HG03460 (cell line): ENCODE measurements around the gene NUFIP1.
"Not testable (repeated sequence)": the region's sequence is repeated elsewhere in the genome, so short reads cannot be mapped to it uniquely, and the experiment has no call there.

Experiments
- ATAC-seq: cut with Tn5 transposase; IDR thresholded peaks from one replicate; pipeline ENCODE4 v1.9.1; 2021; ENCODE audit not compliant: unreplicated experiment

The NUFIP1 gene

DNA sequence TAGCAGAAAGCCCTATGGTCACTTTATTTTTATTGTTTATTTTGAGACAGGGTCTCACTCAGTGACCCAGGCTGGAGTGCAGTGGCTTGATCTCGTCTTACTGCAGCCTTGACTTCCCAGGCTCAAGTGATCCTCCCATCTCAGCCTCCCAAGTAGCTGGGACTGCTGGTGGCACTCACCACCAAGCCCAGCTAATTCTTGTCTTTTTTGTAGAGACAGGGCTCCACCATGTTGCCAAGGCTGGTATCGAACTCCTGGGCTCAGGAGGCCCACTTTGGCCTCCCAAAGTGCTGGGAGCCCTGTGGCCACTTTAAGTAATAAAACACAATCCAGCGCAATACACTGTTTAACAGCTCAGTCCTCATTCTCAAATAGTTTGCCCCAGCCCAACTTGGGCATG lies 69.3 kb downstream of the NUFIP1 start:
- no peak for ATAC-seq

GRCh38 chr13:44919104-44919804 lies 70.0 kb downstream of the NUFIP1 start:
- no peak for ATAC-seq

GRCh38 chr13:44918326-44919103 lies 70.8 kb downstream of the NUFIP1 start:
- ATAC-seq: peak; percentile 88

DNA sequence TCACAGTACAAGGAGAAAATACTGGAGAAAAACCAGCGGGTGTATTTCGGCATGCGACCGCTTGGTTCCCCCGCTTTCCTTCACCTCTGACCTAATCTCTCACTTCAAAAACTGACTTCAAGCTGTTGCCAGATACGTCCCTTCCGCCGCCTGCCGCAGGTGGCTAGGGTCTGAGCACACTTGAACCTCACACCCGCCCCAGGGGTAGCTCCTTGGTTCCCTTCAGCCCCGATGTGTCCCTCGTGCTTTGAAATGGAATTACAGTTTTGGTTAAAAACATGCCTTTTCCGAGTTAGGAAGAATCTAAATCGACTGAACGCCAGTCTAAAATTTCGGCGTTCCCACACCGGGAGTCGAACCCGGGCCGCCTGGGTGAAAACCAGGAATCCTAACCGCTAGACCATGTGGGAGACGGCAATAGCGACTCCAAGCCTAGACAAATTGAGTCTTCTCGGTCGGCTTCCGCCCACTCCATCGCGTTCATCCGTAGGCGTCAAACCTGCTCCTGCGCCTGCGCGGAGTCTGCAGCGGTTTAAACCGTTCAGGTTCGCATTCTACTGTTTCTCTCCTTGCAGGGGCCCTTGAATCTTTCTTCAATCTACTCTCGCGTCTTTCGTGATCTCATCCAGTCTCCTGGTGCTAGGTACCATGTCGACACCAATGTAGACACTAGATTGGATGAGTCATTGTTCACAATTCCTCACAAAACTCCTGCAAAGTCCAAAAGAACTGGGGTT lies 71.5 kb downstream of the NUFIP1 start:
- peak; percentile 70 for ATAC-seq

- no peak for ATAC-seq
These were observed 76.8 kb downstream of the NUFIP1 start for GRCh38 chr13:44912278-44913016.

DNA sequence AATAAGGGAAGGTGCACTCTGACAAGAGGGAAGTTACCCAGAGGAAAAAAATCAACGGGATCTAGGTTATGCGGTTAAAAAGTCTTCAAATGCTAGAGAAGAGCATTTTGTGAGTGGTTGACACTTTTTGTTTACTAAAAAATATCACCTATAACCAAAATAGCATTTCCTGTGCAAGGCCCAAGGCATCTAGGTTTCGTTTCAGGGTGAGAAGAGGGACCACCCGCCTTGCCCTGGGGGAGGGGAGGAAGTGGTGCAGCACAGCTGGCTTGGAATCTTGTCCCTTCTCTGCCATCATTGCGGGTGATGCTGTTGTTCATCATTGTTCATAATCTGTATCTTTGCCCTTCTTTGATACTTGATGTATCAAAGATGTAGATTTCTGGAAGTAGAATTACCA lies 80.6 kb downstream of the NUFIP1 start:
- ATAC-seq: no peak

DNA sequence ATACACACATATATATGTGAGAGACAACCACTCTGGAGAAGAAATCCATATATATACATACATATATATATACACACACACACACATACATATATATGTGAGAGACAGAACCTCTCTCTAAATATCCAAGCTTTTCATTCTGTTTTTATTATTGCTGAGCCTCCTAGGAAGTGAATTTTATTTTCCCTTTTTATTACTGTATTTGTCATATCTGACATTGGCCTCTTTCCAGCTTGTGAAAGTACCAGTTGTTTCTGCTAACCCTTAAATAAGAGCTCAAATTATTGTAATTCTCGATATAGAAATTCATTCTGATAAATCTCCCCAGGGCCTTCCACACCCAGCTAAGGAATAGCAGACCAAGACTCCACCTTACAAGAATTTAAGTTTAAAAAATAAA lies 81.0 kb downstream of the NUFIP1 start:
- no peak for ATAC-seq

GRCh38 chr13:44906713-44907112 lies 82.6 kb downstream of the NUFIP1 start:
- ATAC-seq: no peak

DNA sequence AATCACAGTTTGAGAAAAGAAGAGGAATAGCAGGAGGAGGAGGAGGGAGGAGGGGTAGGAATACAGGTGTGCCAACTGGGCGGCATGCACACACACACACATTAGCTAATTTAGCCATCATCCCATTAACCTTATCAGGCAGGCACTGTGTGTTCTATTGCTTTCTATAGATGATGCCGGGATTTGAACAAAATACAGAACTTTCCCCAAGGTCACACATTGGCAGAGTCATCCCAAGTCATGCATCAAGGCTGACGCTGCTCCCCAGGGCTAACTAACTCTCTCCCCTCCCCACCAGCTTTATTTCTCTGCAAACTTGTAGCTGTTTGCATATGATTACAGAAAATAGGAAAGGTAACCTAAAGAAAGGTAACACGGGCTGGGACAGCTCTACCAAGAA lies 83.0 kb downstream of the NUFIP1 start:
- ATAC-seq: no peak

GRCh38 chr13:44905556-44905955 lies 83.7 kb downstream of the NUFIP1 start:
- no peak for ATAC-seq

DNA sequence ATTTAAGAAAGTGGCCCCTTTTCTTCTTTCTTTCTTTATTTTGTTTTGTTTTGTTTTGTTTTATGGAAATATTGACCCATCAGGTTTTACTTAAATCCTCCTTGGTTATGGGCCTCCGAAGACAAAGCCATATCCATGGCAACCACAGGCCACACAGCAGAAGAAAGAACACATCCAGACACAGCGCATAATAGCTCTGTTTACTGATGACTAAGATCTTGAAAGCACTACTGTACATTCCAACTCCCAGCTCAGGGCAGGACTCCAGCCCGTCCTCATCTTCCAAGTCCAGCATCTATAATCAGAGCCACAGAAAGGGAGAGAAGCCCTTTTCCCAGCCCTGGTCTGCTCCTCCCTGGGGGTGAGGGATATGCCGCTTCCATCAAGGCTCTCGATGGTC lies 84.3 kb downstream of the NUFIP1 start:
- no peak for ATAC-seq

DNA sequence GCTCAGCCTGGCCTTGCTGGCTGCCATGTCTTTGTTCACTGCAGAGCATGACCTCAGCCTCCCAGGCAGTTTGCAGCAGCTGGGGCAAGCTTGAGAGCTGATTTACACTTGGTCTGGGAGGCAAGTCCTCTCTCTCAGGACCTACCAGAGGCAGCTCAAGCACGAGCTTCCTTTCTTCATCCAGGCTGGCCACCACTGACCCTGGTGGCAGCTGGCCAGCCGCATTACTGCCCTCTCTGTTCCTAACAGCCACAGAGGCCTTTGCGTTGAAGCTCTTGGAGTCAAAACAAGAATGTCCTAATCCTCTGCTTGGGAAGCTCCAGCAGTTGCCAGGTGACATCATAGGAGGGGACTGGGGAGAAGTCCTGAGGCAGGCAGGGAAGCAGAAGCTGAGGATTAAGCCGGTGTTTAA lies 85.7 kb downstream of the NUFIP1 start:
- ATAC-seq: no peak

DNA sequence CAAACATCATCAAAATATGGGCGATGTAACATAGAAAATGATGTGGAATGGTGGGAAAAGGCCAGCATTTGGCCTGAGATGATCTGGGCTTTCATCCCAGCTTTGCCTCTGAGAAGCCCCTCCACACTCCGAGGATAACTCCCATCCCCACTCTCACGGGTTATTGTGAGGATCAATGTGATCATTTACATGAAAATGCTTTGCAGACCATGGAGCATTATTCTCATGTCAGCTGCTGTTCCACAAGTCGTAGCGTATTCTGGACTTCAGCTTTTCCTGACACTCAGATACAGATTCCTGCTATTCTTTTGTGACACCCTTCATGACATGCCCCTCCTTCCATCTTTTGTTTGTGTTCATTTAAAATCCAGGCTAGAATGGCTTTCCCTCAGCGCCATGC lies 86.5 kb downstream of the NUFIP1 start:
- no peak for ATAC-seq

DNA sequence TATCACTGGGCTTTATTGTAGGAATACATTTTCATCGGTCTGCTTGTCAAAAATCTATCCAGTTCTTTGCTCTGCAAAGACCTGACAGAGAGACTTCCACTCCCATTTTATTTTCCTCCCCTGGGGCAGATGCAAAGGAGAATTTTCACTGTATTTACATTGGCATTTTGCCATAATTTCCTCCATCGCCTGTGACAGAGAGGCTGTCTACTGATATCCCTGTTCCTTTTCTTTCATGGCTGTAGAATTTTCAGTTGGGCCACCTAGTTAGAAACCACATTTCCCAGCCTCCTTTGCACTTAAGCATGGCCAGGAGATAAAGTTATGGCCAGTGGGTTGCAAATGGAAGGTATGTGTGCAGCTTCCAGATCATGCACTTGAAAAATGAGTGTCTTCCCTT lies 89.3 kb downstream of the NUFIP1 start:
- ATAC-seq: no peak

GRCh38 chr13:44898308-44898707 lies 91.0 kb downstream of the NUFIP1 start:
- ATAC-seq: not testable (repeated sequence)

GRCh38 chr13:44895953-44896335 lies 93.3 kb downstream of the NUFIP1 start:
- no peak for ATAC-seq

DNA sequence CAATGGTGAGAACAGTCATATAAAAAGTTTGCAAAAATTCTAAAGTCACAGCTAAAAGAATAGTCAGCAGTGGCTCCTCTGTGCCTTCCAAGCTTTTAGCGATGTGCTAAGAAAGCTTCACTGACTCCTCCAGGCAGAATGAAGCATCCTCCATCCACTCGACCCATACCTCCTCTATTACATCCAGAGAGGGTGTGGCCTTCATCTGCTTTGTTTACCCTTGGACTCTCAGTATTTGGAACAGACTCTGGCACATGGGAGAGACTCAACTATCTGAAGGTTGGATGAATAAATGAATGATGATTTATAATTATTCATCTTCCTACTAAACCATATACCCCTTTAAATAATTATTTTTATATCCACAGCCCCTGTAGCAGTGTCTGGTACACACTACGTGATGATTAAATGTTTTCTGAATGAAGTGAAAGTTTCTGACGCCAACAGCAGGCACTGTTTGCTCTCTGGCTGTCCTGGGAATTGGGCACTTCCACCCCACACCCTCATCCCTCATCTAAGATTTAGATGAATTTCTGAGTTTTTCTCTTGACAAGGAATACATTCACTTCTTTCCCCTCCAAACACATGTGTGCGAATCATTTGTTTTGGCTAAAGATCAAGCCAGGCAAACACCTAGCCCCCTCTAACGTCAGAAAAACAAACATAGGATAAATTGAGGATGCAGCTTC lies 93.9 kb downstream of the NUFIP1 start:
- no peak for ATAC-seq

DNA sequence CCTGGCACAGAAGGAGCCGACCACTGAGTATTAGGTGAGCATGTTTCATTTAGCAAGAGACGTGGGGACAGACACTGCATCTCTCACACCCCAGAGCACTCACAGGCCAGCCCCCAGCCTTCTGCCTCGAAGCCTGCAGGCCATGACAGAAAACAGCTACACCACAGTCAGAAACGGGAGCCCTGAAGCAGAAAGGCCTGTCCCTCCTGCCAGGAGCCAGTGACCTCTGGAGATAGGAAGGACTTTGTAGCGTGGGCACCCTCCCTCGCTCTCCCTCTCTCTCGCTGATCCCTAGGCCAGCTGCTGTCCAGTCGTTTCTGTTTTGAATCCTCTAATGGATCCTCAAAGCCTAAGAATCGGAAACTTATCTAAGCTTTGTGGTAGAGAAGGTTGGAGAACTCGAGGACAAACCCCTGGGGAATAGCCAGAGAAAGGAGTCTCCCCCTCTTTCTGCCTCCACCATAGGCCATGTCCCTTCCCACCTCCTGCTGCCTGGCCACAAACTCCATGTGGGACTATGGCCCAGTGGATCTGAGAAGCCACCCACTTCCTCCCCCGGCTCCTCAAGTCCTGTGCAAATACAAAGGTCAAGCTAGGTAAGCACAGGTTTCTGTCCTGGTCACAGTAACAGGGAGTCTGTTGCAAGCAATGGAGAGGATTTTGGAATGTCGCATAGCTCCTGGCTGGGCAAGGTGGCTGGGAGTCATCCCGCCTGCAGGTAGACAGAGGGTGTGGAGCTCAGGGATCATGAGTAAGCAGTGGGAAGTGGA lies 95.1 kb downstream of the NUFIP1 start:
- ATAC-seq: no peak
